Astrocyte (in vitro differentiated cells and primary cell): ENCODE results near the gene SOWAHB. TPM values are rescaled to one million over a fixed set of nuclear protein-coding genes. Genes with fewer than 3 reads are reported as not detected.

Experiments
- DNase-seq: peaks from one replicate; pipeline ENCODE4 v3.0.0-alpha.2; 2010; ENCODE audit warnings: low read depth
- FAIRE-seq: peaks from 2 replicates; lab custom pipeline; 2011; peaks lifted over from hg19 to GRCh38; lab: Jason Lieb, UNC
- H2AFZ ChIP-seq: 2 replicates; pipeline ENCODE4 v1.6.0; 2012; ENCODE audit warnings: low read depth, low read length, inconsistent platforms
- H3K27ac ChIP-seq: 2 replicates; pipeline ENCODE4 v1.5.1; 2011; ENCODE audit warnings: low read depth, low read length, inconsistent platforms
- H3K27me3 ChIP-seq: 2 replicates; pipeline ENCODE4 v1.6.0; 2011; ENCODE audit warnings: low read length, inconsistent platforms; ENCODE audit not compliant: insufficient read depth
- H3K36me3 ChIP-seq: 2 replicates; pipeline ENCODE4 v1.5.1; 2011; ENCODE audit warnings: low read length, inconsistent platforms; ENCODE audit not compliant: insufficient read depth
- H3K4me1 ChIP-seq: 2 replicates; pipeline ENCODE4 v1.5.1; 2011; ENCODE audit warnings: low read length, inconsistent platforms; ENCODE audit not compliant: insufficient read depth
- H3K4me2 ChIP-seq: 2 replicates; pipeline ENCODE4 v1.6.0; 2012; ENCODE audit warnings: low read length, inconsistent platforms
- H3K4me3 ChIP-seq: 2 replicates; pipeline ENCODE4 v1.5.1; 2011; ENCODE audit warnings: low read depth, mild to moderate bottlenecking, low read length, inconsistent platforms; ENCODE audit not compliant: insufficient read depth
- H3K79me2 ChIP-seq: 2 replicates; pipeline ENCODE4 v1.6.0; 2012; ENCODE audit warnings: mild to moderate bottlenecking, low read length, inconsistent platforms; ENCODE audit not compliant: insufficient read depth
- H3K9ac ChIP-seq: 2 replicates; pipeline ENCODE4 v1.6.0; 2012; ENCODE audit warnings: mild to moderate bottlenecking, low read length, inconsistent platforms
- H3K9me3 ChIP-seq: 2 replicates; pipeline ENCODE4 v1.5.1; 2012; ENCODE audit warnings: low read depth, mild to moderate bottlenecking, low read length, inconsistent platforms; ENCODE audit not compliant: insufficient read depth
- H4K20me1 ChIP-seq: 2 replicates; pipeline ENCODE4 v1.6.0; 2012; ENCODE audit warnings: low read length, inconsistent platforms; ENCODE audit not compliant: insufficient read depth
- H3K27ac Mint-ChIP-seq: one replicate; pipeline ENCODE4 v1.8.0; 2021; ENCODE audit warnings: mild to moderate bottlenecking, mixed read lengths; ENCODE audit not compliant: unreplicated experiment
- H3K27me3 Mint-ChIP-seq: one replicate; pipeline ENCODE4 v1.8.0; 2021; ENCODE audit warnings: low read depth, mixed read lengths; ENCODE audit not compliant: unreplicated experiment
- H3K36me3 Mint-ChIP-seq: one replicate; pipeline ENCODE4 v1.8.0; 2021; ENCODE audit warnings: low read depth, mixed read lengths; ENCODE audit not compliant: unreplicated experiment
- H3K4me1 Mint-ChIP-seq: one replicate; pipeline ENCODE4 v1.8.0; 2021; ENCODE audit warnings: low read depth, mixed read lengths; ENCODE audit not compliant: unreplicated experiment
- H3K4me3 Mint-ChIP-seq: one replicate; pipeline ENCODE4 v1.8.0; 2021; ENCODE audit warnings: mild to moderate bottlenecking, moderate library complexity, mixed read lengths; ENCODE audit not compliant: unreplicated experiment
- H3K9me3 Mint-ChIP-seq: one replicate; pipeline ENCODE4 v1.8.0; 2021; ENCODE audit warnings: mild to moderate bottlenecking, mixed read lengths; ENCODE audit not compliant: unreplicated experiment
- CTCF ChIP-seq: IDR thresholded peaks from 2 replicates; pipeline ENCODE4 v1.5.1; 2011; ENCODE audit warnings: low read depth, mild to moderate bottlenecking, inconsistent platforms, low read length, moderate library complexity; ENCODE audit not compliant: insufficient read depth
- EZH2 ChIP-seq: IDR thresholded peaks from 2 replicates; pipeline ENCODE4 v1.6.1; 2012; ENCODE audit warnings: mild to moderate bottlenecking, low read length, inconsistent platforms; ENCODE audit not compliant: insufficient read depth
- total RNA-seq: library from RNA; stranded (reverse); gene quantifications from 2 replicates; pipeline ENCODE4 v1.2.1, GENCODE V29; 2021

Gene SOWAHB
- total RNA-seq, 1 donor from 2014 or later = 6.8 TPM

GRCh38 chr4:76943790-76944189, 45.8 kb upstream of the SOWAHB start:
- FAIRE-seq = no peak
- no peaks in the 10 kb centered on the region for H3K36me3 ChIP-seq
- H3K4me3 Mint-ChIP-seq = no peak overlapping the region
- H4K20me1 ChIP-seq = peaks cover 26% of the 10 kb centered on the region
- DNase-seq = peak; percentile 29
- no peak overlapping the region for H3K9ac ChIP-seq
- no peak overlapping the region for H2AFZ ChIP-seq
- peaks cover 32% of the 10 kb centered on the region for H3K36me3 Mint-ChIP-seq
- no peaks in the 10 kb centered on the region for H3K27me3 Mint-ChIP-seq
- no peak overlapping the region for H3K4me3 ChIP-seq
- peak overlapping the region; percentile 33 for H3K4me2 ChIP-seq
- TF ChIP-seq CTCF (no peak), EZH2 (no peak)
- H3K9me3 Mint-ChIP-seq = peaks cover 2% of the 10 kb centered on the region
- H3K27ac ChIP-seq = no peak overlapping the region
- peaks cover 32% of the 10 kb centered on the region for H3K4me1 Mint-ChIP-seq
- H3K79me2 ChIP-seq = peaks cover 47% of the 10 kb centered on the region
- H3K27ac Mint-ChIP-seq = no peak overlapping the region
- peaks cover 32% of the 10 kb centered on the region for H3K4me1 ChIP-seq
- H3K27me3 ChIP-seq = no peaks in the 10 kb centered on the region
- H3K9me3 ChIP-seq = no peaks in the 10 kb centered on the region

- Histone ChIP-seq H3K4me1 (peaks cover 26% of the 10 kb centered on the region), H3K36me3 (no peaks in the 10 kb centered on the region), H3K9me3 (no peaks in the 10 kb centered on the region), H3K4me2 (peak overlapping the region; percentile 33), H3K27me3 (no peaks in the 10 kb centered on the region), H3K27ac (no peak overlapping the region), H3K9ac (no peak overlapping the region), H3K4me3 (no peak overlapping the region), H4K20me1 (peaks cover 26% of the 10 kb centered on the region), H2AFZ (no peak overlapping the region), H3K79me2 (peaks cover 40% of the 10 kb centered on the region)
- Mint-ChIP-seq H3K4me3 (no peak overlapping the region), H3K27ac (no peak overlapping the region), H3K9me3 (peaks cover 2% of the 10 kb centered on the region), H3K27me3 (no peaks in the 10 kb centered on the region), H3K36me3 (peaks cover 32% of the 10 kb centered on the region), H3K4me1 (peaks cover 32% of the 10 kb centered on the region)
- FAIRE-seq (peak; percentile 88), DNase-seq (peak; percentile 92)
- TF ChIP-seq EZH2 (no peak), CTCF (no peak)
These were observed 45.2 kb upstream of the SOWAHB start for GRCh38 chr4:76943129-76943620.

GRCh38 chr4:76939184-76939583, 41.2 kb upstream of the SOWAHB start:
- H3K9me3 ChIP-seq = no peaks in the 10 kb centered on the region
- peaks cover 13% of the 10 kb centered on the region for H3K4me1 ChIP-seq
- no peaks in the 10 kb centered on the region for H3K36me3 ChIP-seq
- TF ChIP-seq CTCF = no peak
- TF ChIP-seq EZH2 = no peak
- no peak overlapping the region for H3K27ac ChIP-seq
- no peak overlapping the region for H2AFZ ChIP-seq
- no peaks in the 10 kb centered on the region for H3K27me3 ChIP-seq
- Mint-ChIP-seq H3K4me1 (peaks cover 15% of the 10 kb centered on the region), H3K9me3 (no peaks in the 10 kb centered on the region), H3K27me3 (no peaks in the 10 kb centered on the region), H3K36me3 (peaks cover 22% of the 10 kb centered on the region), H3K4me3 (no peak overlapping the region), H3K27ac (no peak overlapping the region)
- peaks cover 15% of the 10 kb centered on the region for H4K20me1 ChIP-seq
- no peak overlapping the region for H3K4me2 ChIP-seq
- H3K9ac ChIP-seq = no peak overlapping the region
- no peak overlapping the region for H3K4me3 ChIP-seq
- no peak for DNase-seq
- peaks cover 4% of the 10 kb centered on the region for H3K79me2 ChIP-seq
- no peak for FAIRE-seq
